ENCODE data around the gene LHX3.

Gene LHX3

DNA sequence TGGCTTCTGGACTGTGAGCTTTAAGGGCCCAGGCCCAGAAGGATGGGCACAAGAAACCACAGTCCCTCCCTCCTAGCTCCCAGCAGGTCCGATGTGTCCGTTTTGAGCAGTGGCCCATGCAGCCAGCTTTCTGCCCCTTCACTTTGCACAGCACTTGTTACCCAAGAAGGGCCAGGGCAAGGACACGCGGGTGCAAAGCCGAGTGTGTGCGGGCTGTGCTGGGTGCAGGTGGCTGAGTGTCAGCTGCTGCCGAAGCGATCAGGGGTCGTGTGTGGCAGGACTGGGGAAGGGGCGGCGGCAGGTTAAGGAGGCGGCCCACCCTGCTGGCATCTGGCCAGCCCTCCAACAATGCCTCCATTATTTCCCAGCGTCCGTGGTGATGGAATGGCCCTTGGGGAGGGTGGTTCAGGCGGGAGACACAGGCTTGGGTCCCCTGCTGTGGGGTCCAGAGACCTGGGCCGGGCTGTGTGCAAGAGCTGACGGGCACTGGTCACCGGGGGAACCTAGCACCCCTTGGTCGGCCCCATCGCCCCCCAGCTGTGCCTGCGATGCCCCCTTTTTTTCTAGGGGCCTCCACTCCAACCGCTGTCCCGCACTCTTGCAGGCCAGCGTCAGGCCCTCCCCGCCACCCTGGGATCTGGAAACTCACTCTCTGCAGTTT is 653 bp downstream of the LHX3 start:
- no peak overlapping the region for H3K4me2 ChIP-seq (ENCODE audit: low read length)
- H3K4me1 ChIP-seq (ENCODE audit: low read length) = no peaks in the 10 kb centered on the region

DNA sequence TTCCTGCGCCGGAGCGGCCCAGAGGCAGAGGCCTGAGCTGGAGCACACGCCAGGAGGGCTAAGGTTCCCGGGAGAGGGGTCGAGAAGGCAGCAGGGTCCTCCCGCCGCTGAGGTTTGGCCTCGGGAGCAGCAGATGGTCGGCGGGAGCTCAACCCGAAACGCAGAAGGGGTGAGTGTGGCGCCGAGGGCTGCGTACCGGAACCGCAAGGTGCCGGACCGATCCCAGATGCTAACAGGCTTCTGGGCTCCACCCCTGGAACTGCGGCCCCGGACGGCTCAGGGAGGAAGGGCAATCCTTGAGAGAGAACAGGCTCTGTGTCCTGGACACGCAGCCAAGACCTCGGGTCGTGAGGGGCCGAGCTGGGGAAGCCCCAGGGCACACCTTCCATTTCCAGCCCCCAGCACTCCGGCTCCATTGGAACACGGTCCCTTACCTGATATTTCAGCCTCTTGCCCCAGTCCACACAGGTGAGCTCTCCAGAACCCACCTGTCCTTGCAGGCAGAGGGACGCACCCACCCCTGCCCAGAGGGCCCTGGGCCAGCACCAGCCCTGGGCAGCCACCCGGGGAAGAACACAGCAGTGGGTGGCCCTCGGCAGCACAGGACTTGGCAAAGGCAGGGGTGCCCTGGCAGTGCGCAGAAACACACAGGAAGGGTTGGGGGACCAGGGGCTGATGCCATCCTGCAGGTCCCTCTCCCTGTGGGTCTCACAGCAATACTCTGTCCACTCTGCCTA is 1.4 kb downstream of the LHX3 start:
- no peaks in the 10 kb centered on the region for H3K9me3 ChIP-seq (ENCODE audit: insufficient read depth, low read length)
- peaks cover 11% of the 10 kb centered on the region; the same call in 1 of the 2 replicates for H4K20me1 ChIP-seq (ENCODE audit: insufficient read depth, low read length)
- H3K4me2 ChIP-seq (ENCODE audit: low read length) = no peak overlapping the region
- no peak overlapping the region for H3K27ac ChIP-seq (ENCODE audit: low read length)
- no peak overlapping the region for H2AFZ ChIP-seq (ENCODE audit: low read depth, low read length)
- H3K79me2 ChIP-seq (ENCODE audit: low read length) = no peaks in the 10 kb centered on the region
- H3K4me1 ChIP-seq (ENCODE audit: low read length) = no peaks in the 10 kb centered on the region
- peaks cover 5% of the 10 kb centered on the region for H3K36me3 ChIP-seq (replicated peaks; ENCODE audit: low read depth, low read length)
- TF ChIP-seq, protein P1, sequence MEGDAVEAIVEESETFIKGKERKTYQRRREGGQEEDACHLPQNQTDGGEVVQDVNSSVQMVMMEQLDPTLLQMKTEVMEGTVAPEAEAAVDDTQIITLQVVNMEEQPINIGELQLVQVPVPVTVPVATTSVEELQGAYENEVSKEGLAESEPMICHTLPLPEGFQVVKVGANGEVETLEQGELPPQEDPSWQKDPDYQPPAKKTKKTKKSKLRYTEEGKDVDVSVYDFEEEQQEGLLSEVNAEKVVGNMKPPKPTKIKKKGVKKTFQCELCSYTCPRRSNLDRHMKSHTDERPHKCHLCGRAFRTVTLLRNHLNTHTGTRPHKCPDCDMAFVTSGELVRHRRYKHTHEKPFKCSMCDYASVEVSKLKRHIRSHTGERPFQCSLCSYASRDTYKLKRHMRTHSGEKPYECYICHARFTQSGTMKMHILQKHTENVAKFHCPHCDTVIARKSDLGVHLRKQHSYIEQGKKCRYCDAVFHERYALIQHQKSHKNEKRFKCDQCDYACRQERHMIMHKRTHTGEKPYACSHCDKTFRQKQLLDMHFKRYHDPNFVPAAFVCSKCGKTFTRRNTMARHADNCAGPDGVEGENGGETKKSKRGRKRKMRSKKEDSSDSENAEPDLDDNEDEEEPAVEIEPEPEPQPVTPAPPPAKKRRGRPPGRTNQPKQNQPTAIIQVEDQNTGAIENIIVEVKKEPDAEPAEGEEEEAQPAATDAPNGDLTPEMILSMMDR (IDR thresholded peaks at IDR 0.05; ENCODE audit: low read depth, low read length) = no peak
- no peak overlapping the region for H3K4me3 ChIP-seq (ENCODE audit: low read length)
- H3K27me3 ChIP-seq (ENCODE audit: low read depth, low read length) = no peaks in the 10 kb centered on the region
- no peak overlapping the region for H3K9ac ChIP-seq (ENCODE audit: low read length)

More for the DNA sequence above, 653 bp downstream of the LHX3 start:
- Histone ChIP-seq H3K36me3 (replicated peaks; ENCODE audit: low read depth, low read length) (peaks cover 5% of the 10 kb centered on the region), H3K27ac (ENCODE audit: low read length) (no peak overlapping the region), H3K9ac (ENCODE audit: low read length) (no peak overlapping the region), H3K79me2 (ENCODE audit: low read length) (no peaks in the 10 kb centered on the region), H3K9me3 (ENCODE audit: insufficient read depth, low read length) (no peaks in the 10 kb centered on the region), H3K27me3 (ENCODE audit: low read depth, low read length) (no peaks in the 10 kb centered on the region), H4K20me1 (ENCODE audit: insufficient read depth, low read length) (peaks cover 11% of the 10 kb centered on the region; the same call in 1 of the 2 replicates), H3K4me3 (ENCODE audit: low read length) (no peak overlapping the region), H2AFZ (ENCODE audit: low read depth, low read length) (no peak overlapping the region)
- TF ChIP-seq, protein P1 (IDR thresholded peaks at IDR 0.05; ENCODE audit: low read depth, low read length) = no peak
- TF ChIP-seq EZH2phosphoT487 (IDR thresholded peaks at IDR 0.05; ENCODE audit: low read depth) = no peak

DNA sequence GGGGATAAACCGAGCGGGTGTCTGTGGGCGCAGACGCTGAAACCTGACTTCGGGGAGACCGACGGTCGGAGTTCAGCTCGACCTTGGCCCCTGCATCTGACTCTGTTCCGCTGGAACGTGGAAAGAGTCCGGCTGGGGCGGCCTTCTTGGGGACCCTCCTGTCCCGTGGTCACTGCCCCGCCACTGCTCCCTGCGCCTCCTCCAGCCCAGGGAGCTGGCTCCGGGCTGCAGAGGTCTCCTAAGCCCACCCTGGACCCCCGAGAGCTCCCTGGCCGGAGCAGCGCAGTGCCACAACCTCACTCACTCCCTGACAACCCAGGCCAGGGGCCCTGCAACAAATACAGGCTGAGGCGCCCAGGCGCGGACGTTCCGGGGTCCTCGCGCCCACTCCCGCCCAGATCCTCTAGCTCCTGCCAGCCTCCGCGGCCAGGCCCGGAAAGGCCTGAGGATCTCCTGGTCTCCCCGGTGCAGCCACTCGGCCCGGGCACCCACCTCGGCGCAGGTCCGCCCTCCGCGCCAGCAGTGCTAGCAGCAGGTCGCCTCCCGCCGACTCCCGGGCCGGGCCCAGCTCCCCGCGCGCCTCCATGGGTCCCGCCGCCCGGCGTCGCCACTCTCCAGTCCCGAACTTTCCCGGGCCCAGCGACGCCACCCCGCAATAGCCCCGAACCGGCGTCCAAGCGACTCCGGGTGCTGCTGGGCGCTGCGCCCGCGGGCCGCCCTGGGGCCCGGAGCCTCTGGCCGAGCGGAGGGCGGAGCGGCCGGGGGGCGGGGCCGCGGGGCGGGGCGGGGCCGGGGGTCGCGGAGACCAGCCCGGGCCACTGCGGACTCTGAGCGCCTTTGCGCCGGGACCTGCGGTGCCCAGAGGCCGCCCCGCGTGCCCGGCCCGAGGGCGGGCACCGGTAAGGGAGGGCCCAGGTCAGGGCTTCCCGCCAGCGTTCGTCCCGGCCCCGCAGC is 2.2 kb downstream of the LHX3 start:
- no peak overlapping the region for H3K4me2 ChIP-seq (ENCODE audit: low read length)
- no peaks in the 10 kb centered on the region for H3K9me3 ChIP-seq (ENCODE audit: insufficient read depth, low read length)
- peaks cover 11% of the 10 kb centered on the region; the same call in 1 of the 2 replicates for H4K20me1 ChIP-seq (ENCODE audit: insufficient read depth, low read length)
- H3K27ac ChIP-seq (ENCODE audit: low read length) = no peak overlapping the region
- no peaks in the 10 kb centered on the region for H3K27me3 ChIP-seq (ENCODE audit: low read depth, low read length)
- H3K36me3 ChIP-seq (replicated peaks; ENCODE audit: low read depth, low read length) = peaks cover 5% of the 10 kb centered on the region
- H2AFZ ChIP-seq (ENCODE audit: low read depth, low read length) = no peak overlapping the region
- TF ChIP-seq, protein P1 (IDR thresholded peaks at IDR 0.05; ENCODE audit: low read depth, low read length) = no peak
- no peak for TF ChIP-seq EZH2phosphoT487 (IDR thresholded peaks at IDR 0.05; ENCODE audit: low read depth)
- no peak overlapping the region for H3K9ac ChIP-seq (ENCODE audit: low read length)
- no peaks in the 10 kb centered on the region for H3K79me2 ChIP-seq (ENCODE audit: low read length)
- no peaks in the 10 kb centered on the region for H3K4me1 ChIP-seq (ENCODE audit: low read length)
- H3K4me3 ChIP-seq (ENCODE audit: low read length) = no peak overlapping the region

All from OCI-LY3 (cell line).